Immature natural killer cell (primary cell): ENCODE results near the gene RHEBL1. TPM values are rescaled to one million over a fixed set of nuclear protein-coding genes. Genes with fewer than 3 reads are reported as not detected.
A peak's percentile ranks its signal among the peaks of the same experiment; 100 is the strongest.

Experiments
- DNase-seq, 3 donors: peaks; one replicate each; pipeline ENCODE4 v3.0.0; 2022; ENCODE audit warnings: mixed read lengths in 1 of 3
- H3K27ac Mint-ChIP-seq, 6 donors: one replicate each; pipeline ENCODE4 v1.8.0; 2020; ENCODE audit warnings: mixed read lengths in 6 of 6, mild to moderate bottlenecking in 5 of 6, inconsistent platforms in 4 of 6, moderate library complexity in 3 of 6
- H3K27me3 Mint-ChIP-seq, 3 donors: one replicate each; pipeline ENCODE4 v1.8.0; 2020 to 2021; ENCODE audit warnings: low read depth in 3 of 3, mild to moderate bottlenecking in 3 of 3, mixed read lengths in 3 of 3, moderate library complexity in 3 of 3, inconsistent platforms in 1 of 3
- H3K36me3 Mint-ChIP-seq, 3 donors: one replicate each; pipeline ENCODE4 v1.8.0; 2020; ENCODE audit warnings: mixed read lengths in 3 of 3, inconsistent platforms in 2 of 3, mild to moderate bottlenecking in 2 of 3
- H3K4me1 Mint-ChIP-seq, 2 donors: one replicate each; pipeline ENCODE4 v1.8.0; 2020; ENCODE audit warnings: inconsistent platforms in 2 of 2, mild to moderate bottlenecking in 2 of 2, mixed read lengths in 2 of 2, moderate library complexity in 1 of 2
- H3K4me3 Mint-ChIP-seq, 5 donors: one replicate each; pipeline ENCODE4 v1.8.0; 2020; ENCODE audit warnings: mild to moderate bottlenecking in 5 of 5, mixed read lengths in 5 of 5, inconsistent platforms in 3 of 5, moderate library complexity in 3 of 5
- H3K9me3 Mint-ChIP-seq, 6 donors: one replicate each; pipeline ENCODE4 v1.8.0; 2020; ENCODE audit warnings: mild to moderate bottlenecking in 6 of 6, mixed read lengths in 6 of 6, inconsistent platforms in 4 of 6, moderate library complexity in 3 of 6
- polyA plus RNA-seq, 3 donors: library from polyadenylated mRNA; unstranded; fragments of 300-500 nt; fragmentation: Illumina TruSeq; gene quantifications; one replicate each; pipeline ENCODE4 v1.2.3, GENCODE V29; 2021

Gene RHEBL1
- polyA plus RNA-seq, 3 donors from 2014 or later, result 11.0 to 22.5 (median 16.5) TPM

DNA sequence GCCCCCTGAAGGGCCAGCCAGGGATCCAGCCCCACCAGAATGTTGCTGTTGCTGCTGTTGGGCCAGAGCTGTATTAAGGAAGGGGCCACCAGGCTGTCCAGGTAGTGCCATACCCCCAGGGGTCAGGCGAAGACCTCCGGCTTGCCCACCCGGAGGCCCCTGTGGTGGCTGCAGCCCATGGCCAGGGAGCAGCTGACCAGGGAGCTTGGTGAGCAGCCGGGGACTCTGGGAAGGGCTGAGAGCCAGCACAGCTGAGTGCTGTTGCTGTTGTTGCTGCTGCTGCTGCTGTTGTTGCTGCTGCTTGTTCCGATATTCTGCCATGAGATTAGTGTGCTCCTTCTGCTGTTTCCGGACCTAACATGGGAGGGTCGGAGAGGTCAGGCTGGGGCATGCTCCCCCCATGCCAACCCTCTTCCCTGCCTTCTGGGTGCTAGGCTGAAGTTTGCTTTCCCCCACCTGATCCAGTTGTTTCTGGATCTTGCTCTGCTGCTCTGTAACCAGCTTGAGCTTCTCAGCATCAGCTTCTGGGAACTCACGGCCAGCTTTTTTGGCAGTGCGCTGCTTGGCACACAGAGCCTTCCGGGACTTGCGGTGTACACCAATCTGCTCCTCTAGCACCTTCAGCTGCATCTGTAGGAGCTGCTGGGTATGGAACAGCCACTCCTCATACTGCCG is 36.0 kb downstream of the RHEBL1 start:
- no peak for DNase-seq
- Mint-ChIP-seq H3K9me3 (no peaks in the 10 kb centered on the region), H3K27me3 (peaks cover 0 to 2% (median 0%) of the 10 kb centered on the region in 3 donors), H3K4me3 (peak overlapping the region in 1 of 5 donors; percentile 23), H3K36me3 (peaks cover 4 to 19% (median 12%) of the 10 kb centered on the region in 3 donors), H3K27ac (peak overlapping the region in 3 of 6 donors; percentile 6 to 81 (median 65)), H3K4me1 (peaks cover 0 to 1% of the 10 kb centered on the region in 2 donors)

DNA sequence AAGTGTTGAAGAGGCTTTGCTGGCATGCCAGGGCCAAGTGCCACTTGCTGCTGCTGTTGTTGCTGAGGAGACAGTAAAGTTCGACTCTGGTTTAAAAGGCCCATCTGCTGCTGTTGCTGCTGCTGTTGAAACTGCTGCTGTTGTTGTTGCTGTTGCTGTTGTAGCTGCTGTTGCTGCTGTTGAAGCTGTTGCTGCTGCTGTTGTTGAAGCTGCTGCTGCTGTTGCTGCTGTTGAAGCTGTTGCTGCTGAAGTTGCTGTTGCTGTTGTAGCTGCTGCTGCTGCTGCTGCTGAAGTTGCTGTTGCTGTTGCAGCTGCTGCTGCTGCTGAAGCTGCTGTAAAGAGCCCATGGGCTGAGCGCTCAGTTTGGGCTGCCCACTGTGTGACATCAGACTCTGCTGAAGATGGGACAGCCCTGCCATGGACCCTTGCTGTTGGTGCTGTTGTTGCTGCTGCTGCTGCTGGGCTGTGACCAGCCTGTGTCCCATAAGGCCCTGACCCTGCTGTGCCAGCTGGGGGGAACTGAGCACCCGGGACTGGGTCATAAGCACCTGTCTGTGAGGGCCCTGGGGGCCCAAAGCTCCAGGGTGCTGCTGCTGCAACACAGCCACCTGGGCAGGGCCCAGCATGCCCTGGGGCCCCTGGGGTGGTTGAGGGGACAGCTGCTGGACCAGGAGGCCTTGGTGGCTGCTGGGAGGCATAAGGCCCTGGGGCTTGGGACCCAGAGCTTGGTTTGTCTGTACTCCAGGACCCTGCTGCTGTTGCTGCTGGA is 36.9 kb downstream of the RHEBL1 start:
- Mint-ChIP-seq H3K36me3 (peaks cover 8 to 22% (median 12%) of the 10 kb centered on the region in 3 donors), H3K4me3 (no peak overlapping the region), H3K4me1 (peaks cover 0 to 1% of the 10 kb centered on the region in 2 donors), H3K27ac (peak overlapping the region in 4 of 6 donors; percentile 19 to 79 (median 52)), H3K9me3 (no peaks in the 10 kb centered on the region), H3K27me3 (peaks cover 0 to 2% (median 0%) of the 10 kb centered on the region in 3 donors)
- no peak for DNase-seq

DNA sequence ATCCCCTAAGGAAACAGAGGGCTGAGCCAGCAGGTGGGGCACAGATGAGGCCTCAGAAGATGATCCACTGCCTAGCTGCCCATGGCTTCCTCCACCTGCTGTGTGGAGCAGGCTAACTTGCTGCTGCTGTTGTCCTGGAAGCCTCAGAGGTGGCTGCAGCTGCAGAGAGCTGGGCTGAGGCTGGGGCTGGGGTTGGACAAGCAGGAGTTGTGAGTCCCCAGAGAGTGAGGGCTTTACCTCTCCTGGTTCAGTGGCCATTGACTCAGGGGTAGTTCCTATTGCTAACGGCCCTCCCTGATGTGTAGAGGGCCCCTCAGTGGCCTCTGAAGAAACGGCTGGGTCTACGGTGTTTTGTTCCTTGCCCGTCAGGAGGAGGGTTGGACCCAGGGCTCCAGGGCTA is 37.5 kb downstream of the RHEBL1 start:
- no peaks in the 10 kb centered on the region for H3K9me3 Mint-ChIP-seq

DNA sequence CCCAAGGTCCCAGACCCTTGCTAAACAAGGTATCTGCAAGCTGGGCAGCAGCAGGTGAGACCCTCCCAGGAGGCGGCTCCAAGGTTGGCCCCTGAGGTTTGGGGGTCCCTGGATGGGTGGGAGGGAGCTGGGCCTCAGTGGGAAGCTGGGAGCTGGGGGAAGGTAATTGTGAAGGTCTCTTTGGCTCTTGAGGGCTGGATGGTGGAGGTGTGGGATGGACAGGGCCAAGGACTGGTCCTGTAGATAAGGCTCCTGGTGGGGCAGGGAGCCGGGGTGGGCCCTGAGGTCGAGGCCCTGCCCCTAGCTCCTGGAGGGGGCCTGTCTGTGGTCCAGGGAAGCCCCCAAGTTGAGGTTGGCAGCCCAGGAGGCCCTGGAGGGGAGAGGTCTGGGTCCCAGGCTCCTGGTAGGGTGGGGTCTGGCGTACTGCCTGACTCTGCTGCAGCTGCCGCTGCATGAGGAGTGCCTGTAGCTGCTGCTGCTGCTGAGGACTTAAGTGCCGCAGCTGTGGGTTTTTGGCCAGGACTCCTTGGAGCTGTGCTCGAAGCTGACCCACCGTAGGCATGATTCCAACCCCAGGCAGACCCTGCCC is 38.1 kb downstream of the RHEBL1 start:
- peaks cover 5 to 23% (median 9%) of the 10 kb centered on the region in 3 donors for H3K36me3 Mint-ChIP-seq
- peaks cover 0 to 6% (median 2%) of the 10 kb centered on the region in 3 donors for H3K27me3 Mint-ChIP-seq
- H3K9me3 Mint-ChIP-seq, result no peaks in the 10 kb centered on the region
- peaks cover 0 to 1% of the 10 kb centered on the region in 2 donors for H3K4me1 Mint-ChIP-seq
- DNase-seq, result no peak
- peak overlapping the region in 1 of 6 donors; percentile 73 for H3K27ac Mint-ChIP-seq
- H3K4me3 Mint-ChIP-seq, result no peak overlapping the region

More for the DNA sequence above, 37.5 kb downstream of the RHEBL1 start:
- Mint-ChIP-seq H3K4me1 (peaks cover 0 to 1% of the 10 kb centered on the region in 2 donors), H3K36me3 (peaks cover 8 to 25% (median 12%) of the 10 kb centered on the region in 3 donors), H3K27me3 (peaks cover 0 to 4% (median 2%) of the 10 kb centered on the region in 3 donors), H3K4me3 (no peak overlapping the region), H3K27ac (peak overlapping the region in 4 of 6 donors; percentile 19 to 79 (median 52))
- DNase-seq, result no peak

DNA sequence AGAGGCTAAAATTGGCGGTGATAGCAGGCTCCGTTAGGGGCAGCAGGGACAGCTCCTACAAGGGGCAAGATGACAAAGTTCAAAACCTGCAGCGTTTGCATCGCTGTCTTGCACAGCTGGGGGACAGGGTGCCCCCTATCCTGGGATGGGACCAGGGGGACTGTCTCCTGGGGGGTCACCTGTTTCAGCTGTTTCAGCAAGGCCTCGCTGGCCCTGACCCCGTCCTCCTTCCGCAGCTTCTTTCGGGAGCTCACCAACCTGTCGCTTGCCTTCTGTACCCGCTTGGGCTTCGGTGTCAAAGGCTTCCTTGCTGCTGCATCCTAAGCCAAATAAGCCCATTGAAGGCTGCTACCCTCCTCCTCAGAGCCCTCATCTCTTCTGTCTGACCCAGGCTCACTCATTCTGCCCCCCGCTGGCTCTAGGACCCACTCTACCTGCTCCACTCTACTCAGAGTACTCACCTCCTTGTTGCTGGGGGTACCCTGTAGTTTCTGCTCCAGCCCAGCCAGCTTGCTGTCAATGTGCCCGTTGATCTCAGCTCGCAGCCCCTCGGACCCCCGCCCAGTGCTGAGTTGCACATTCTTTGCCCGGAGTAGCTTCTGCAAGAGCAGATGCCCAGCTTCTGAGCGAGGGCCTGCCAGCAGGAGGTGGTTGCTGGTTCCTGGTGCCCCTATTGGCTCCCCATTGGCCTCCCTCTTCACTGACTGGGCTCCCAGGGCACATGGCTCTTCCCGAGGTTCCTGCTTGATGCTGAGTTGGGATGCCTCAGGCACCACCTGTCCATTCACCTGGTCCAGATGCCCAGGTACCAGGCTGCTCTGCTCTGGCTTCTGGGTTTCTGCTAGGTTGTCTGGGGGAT is 38.8 kb downstream of the RHEBL1 start:
- Mint-ChIP-seq H3K9me3 (no peaks in the 10 kb centered on the region), H3K27ac (peak overlapping the region in 5 of 6 donors; percentile 59 to 79 (median 64)), H3K27me3 (peaks cover 0 to 7% (median 2%) of the 10 kb centered on the region in 3 donors), H3K4me1 (peaks cover 0 to 1% of the 10 kb centered on the region in 2 donors), H3K36me3 (peaks cover 4 to 26% (median 6%) of the 10 kb centered on the region in 3 donors), H3K4me3 (no peak overlapping the region)
- DNase-seq, result no peak

DNA sequence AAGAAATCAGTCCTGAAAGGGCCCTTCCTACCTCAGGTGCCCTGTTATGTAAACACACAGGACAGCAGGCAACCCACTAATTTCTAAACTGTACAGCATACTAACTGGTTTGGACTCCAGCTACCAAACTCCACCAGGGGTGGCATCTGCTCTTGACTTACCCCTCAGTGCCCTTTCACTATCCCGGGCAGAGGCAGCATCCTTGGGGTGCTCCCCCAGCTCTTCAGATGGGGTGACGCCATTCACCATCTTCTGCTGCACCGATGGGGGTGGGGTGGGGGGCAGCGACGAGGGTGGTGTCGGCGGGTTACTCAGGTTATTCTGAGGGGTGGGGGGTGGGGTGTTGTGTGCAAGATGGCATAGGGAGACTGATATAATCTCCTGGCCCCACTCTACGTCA is 39.7 kb downstream of the RHEBL1 start:
- Mint-ChIP-seq H3K27ac (peak overlapping the region; percentile 46 to 77 (median 71)), H3K4me1 (peaks cover 0 to 1% of the 10 kb centered on the region in 2 donors), H3K9me3 (no peaks in the 10 kb centered on the region), H3K36me3 (peaks cover 4 to 23% (median 8%) of the 10 kb centered on the region in 3 donors), H3K27me3 (peaks cover 0 to 7% (median 2%) of the 10 kb centered on the region in 3 donors), H3K4me3 (no peak overlapping the region)
- no peak for DNase-seq

DNA sequence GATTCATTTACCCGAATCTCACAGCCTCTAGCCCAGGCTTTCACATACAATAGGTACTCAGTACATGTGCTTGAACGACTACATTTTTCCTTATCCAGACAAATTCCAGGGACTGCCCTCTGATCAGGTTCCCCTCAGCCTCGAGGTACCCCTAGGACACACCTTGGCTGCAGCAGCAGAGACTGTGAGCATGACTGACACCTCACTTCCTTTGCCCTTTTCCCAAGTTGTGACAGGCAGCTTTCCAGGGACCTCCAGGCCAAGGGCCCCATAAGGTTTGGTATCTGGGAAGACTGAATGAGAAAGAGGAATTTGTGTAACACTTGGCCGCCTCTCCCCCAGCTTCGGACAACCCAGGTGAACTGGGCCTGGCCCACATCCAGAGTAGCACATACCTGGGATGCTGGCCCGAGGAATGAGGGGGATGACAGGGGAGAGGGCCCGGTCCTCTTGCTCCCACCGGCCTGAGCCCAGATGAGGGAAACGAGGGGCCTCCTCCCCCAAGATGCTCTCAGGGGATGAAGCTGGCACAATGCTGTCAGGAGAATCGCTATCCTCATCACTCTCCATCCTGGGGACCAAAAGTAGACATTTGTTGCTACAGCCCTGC is 41.0 kb downstream of the RHEBL1 start:
- H3K27me3 Mint-ChIP-seq, result peaks cover 0 to 7% (median 0%) of the 10 kb centered on the region in 3 donors
- no peaks in the 10 kb centered on the region for H3K9me3 Mint-ChIP-seq
- H3K4me3 Mint-ChIP-seq, result no peak overlapping the region
- DNase-seq, result no peak
- peak overlapping the region in 4 of 6 donors; percentile 35 to 66 (median 58) for H3K27ac Mint-ChIP-seq
- peaks cover 0 to 1% of the 10 kb centered on the region in 2 donors for H3K4me1 Mint-ChIP-seq
- H3K36me3 Mint-ChIP-seq, result peaks cover 4 to 28% (median 5%) of the 10 kb centered on the region in 3 donors

DNA sequence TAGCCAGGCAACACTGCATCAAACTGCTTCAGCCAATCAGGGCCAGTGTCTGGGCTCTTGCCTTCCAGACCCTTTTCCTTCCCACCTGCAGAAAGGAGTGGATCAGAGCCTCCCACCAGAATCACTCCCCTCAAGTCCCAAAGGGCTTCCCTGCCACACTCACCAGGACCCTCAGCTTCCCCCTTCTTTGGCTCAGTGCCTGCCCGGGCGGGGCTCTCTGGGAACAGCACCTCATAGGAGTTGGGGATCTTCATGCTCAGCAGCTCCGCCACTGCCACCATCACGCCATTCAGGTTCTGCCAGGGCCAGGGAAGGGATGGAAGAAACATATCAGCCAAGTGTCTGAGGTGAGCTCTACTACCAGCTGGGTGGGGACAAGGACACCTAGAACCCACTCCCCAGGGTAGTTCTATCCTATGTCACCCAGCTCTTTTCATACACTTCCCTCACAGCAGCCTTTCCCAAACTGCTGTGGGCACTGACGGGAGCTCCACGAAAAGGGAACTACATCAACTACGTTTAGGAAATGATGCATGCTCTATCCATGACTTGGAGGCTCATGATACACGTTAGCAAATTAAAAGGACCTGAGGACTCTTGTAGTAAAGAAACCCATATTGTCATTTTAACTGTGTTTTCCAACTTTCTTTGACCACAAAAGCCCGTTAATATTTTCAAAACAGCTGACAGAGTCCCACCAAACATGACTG is 41.8 kb downstream of the RHEBL1 start:
- Mint-ChIP-seq H3K27me3 (peaks cover 0 to 7% (median 0%) of the 10 kb centered on the region in 3 donors), H3K9me3 (no peaks in the 10 kb centered on the region), H3K36me3 (peaks cover 4 to 28% (median 4%) of the 10 kb centered on the region in 3 donors), H3K4me3 (no peak overlapping the region), H3K27ac (peak overlapping the region; percentile 22 to 66 (median 60)), H3K4me1 (peaks cover 0 to 1% of the 10 kb centered on the region in 2 donors)
- no peak for DNase-seq

DNA sequence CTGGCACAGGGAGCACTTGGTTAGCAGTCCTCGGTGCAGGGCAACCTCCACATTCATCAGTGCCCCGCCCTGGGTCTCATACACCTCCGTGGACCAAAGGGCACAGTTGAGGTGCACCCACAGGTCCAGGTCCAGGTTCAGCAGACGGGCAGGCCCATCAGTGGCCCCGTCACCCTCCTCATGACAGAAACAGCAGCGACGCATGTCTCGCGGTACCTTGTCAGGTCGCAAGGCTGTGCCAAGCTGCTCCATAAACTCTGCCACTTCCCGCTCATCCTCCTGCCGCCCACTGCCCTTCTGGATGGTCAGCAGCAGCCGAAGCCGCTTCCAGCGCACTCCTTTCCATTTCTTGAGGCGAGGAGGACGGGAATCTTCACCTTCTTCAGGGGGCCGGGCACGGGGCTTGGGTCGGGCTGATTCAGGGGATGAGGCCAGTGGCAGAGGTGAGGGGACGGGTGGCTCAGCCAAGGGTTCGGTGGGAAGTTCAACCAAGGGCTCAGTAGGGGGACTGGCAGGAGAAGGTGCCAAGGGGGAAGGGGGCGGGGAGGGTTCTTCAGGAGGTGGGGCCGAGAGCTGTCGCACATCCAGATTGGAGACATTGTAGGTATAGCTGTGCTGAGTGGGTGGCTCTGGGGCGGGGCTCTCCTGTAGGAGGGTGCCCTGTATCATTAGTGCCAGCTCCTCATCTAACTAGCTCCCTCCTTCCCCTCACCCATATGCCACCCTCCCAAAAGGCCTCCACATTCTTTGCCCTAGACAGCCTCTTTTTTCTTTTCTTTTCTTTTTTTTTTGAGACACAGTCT is 42.9 kb downstream of the RHEBL1 start:
- Mint-ChIP-seq H3K4me3 (no peak overlapping the region), H3K27me3 (peaks cover 0 to 9% (median 0%) of the 10 kb centered on the region in 3 donors), H3K4me1 (peaks cover 0 to 1% of the 10 kb centered on the region in 2 donors), H3K27ac (peak overlapping the region in 2 of 6 donors; percentile 34 to 67), H3K9me3 (no peaks in the 10 kb centered on the region), H3K36me3 (peaks cover 10 to 40% (median 11%) of the 10 kb centered on the region in 3 donors)
- no peak for DNase-seq

DNA sequence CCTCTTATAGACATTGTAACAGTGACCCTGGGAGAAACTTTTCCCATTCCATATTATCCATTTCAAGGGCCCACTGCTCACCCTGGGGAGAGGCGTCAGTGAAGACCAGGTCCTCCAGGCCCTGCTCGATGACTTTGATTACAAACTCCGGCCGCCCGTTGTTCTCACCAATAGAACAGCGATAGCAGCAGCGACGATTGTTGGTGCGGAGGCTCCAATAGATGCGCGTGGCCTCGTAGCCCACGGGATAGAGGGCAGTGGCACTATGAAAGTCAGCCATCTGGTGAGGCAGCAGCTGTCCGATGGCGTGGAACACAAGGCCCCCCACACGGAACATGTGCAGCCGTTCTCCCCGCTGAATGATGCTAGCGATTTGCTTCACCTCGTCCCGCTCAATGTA is 43.7 kb downstream of the RHEBL1 start:
- H3K4me1 Mint-ChIP-seq, result peaks cover 0 to 1% of the 10 kb centered on the region in 2 donors
- peaks cover 10 to 43% (median 14%) of the 10 kb centered on the region in 3 donors for H3K36me3 Mint-ChIP-seq
- peak overlapping the region in 5 of 6 donors; percentile 20 to 70 (median 35) for H3K27ac Mint-ChIP-seq
- DNase-seq, result no peak
- no peaks in the 10 kb centered on the region for H3K9me3 Mint-ChIP-seq
- H3K4me3 Mint-ChIP-seq, result no peak overlapping the region
- H3K27me3 Mint-ChIP-seq, result peaks cover 0 to 9% (median 0%) of the 10 kb centered on the region in 3 donors

DNA sequence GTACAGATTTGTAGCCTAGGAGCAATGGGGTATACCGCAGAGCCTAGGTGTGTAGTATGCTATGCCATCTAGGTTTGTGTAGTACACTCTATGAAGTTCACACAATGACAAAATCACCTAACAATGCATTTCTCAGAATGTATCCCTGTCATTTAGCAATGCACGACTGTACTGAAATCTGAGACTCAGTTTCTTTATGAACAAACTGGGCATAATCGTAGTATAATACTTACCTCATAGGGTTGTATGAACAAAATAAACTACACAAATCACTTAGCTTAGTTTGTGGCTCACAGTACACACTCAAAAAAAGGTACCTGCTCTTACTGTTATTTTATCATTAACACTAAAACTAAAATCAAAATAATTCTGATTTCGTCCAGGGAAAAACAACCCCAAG is 44.3 kb downstream of the RHEBL1 start:
- Mint-ChIP-seq H3K36me3 (peaks cover 10 to 43% (median 17%) of the 10 kb centered on the region in 3 donors), H3K27ac (peak overlapping the region in 3 of 6 donors; percentile 35 to 70 (median 51)), H3K9me3 (no peaks in the 10 kb centered on the region), H3K4me1 (no peaks in the 10 kb centered on the region), H3K4me3 (no peak overlapping the region), H3K27me3 (peaks cover 0 to 9% (median 0%) of the 10 kb centered on the region in 3 donors)
- DNase-seq, result no peak
